H9 (cell line): ENCODE measurements around the gene RNF8. TPM values are rescaled to one million over a fixed set of nuclear protein-coding genes. Genes with fewer than 3 reads are reported as not detected.

Source experiments
- DNase-seq: peaks from one replicate; pipeline ENCODE4 v3.0.0-alpha.2; 2017
- H2AFZ ChIP-seq: one replicate; pipeline ENCODE4 v1.6.1; 2013; ENCODE audit warnings: mild to moderate bottlenecking, low read length, control low read depth, moderate library complexity
- H2AK5ac ChIP-seq: 2 replicates; pipeline ENCODE4 v1.6.1; 2013; ENCODE audit warnings: low read length, control low read depth, mixed read lengths; ENCODE audit not compliant: insufficient read length
- H2BK120ac ChIP-seq: one replicate; pipeline ENCODE4 v1.6.1; 2013; ENCODE audit warnings: low read depth, mild to moderate bottlenecking, low read length, control low read depth, inconsistent platforms; ENCODE audit not compliant: poor library complexity, severe bottlenecking
- H2BK12ac ChIP-seq: 2 replicates; pipeline ENCODE4 v1.6.1; 2013; ENCODE audit warnings: low read length, control low read depth, mixed read lengths, low read depth; ENCODE audit not compliant: insufficient read length
- H2BK15ac ChIP-seq: 2 replicates; pipeline ENCODE4 v1.6.1; 2013; ENCODE audit warnings: low read depth, low read length, control low read depth
- H2BK20ac ChIP-seq: one replicate; pipeline ENCODE4 v1.6.1; 2013; ENCODE audit warnings: low read depth, mild to moderate bottlenecking, low read length, control low read depth, inconsistent platforms; ENCODE audit not compliant: poor library complexity, severe bottlenecking
- H2BK5ac ChIP-seq: 2 replicates; pipeline ENCODE4 v1.6.1; 2013; ENCODE audit warnings: low read length, control low read depth, mixed read lengths; ENCODE audit not compliant: insufficient read length
- H3K14ac ChIP-seq: 2 replicates; pipeline ENCODE4 v1.6.1; 2013; ENCODE audit warnings: low read length, control low read depth; ENCODE audit not compliant: insufficient read depth
- H3K18ac ChIP-seq: 2 replicates; pipeline ENCODE4 v1.6.1; 2013; ENCODE audit warnings: low read depth, mild to moderate bottlenecking, mixed read lengths, low read length, control low read depth; ENCODE audit not compliant: insufficient read length
- H3K23ac ChIP-seq: 2 replicates; pipeline ENCODE4 v1.6.1; 2013; ENCODE audit warnings: low read length, control low read depth, mixed read lengths, low read depth; ENCODE audit not compliant: insufficient read length
- H3K23me2 ChIP-seq: 2 replicates; pipeline ENCODE4 v1.6.1; 2013; ENCODE audit warnings: low read depth, mild to moderate bottlenecking, mixed read lengths, low read length, control low read depth; ENCODE audit not compliant: insufficient read length, poor library complexity, severe bottlenecking
- H3K27ac ChIP-seq: 2 replicates; pipeline ENCODE4 v1.5.1; 2013; ENCODE audit warnings: low read length, control low read depth, mixed read lengths, low read depth; ENCODE audit not compliant: insufficient read length
- H3K27me3 ChIP-seq: 2 replicates; pipeline ENCODE4 v1.6.1; 2013; ENCODE audit warnings: low read length, control low read depth, inconsistent platforms; ENCODE audit not compliant: insufficient read depth
- H3K4ac ChIP-seq: 2 replicates; pipeline ENCODE4 v1.6.1; 2013; ENCODE audit warnings: low read depth, mild to moderate bottlenecking, control low read depth, inconsistent platforms, low read length, moderate library complexity
- H3K4me1 ChIP-seq: 2 replicates; pipeline ENCODE4 v1.6.1; 2013; ENCODE audit warnings: low read length, control low read depth, inconsistent platforms; ENCODE audit not compliant: insufficient read depth
- H3K4me2 ChIP-seq: 2 replicates; pipeline ENCODE4 v1.6.1; 2013; ENCODE audit warnings: low read length, control low read depth, mixed read lengths; ENCODE audit not compliant: insufficient read length, insufficient read depth
- H3K56ac ChIP-seq: 2 replicates; pipeline ENCODE4 v1.6.1; 2013; ENCODE audit warnings: low read depth, mild to moderate bottlenecking, mixed read lengths, low read length, control low read depth; ENCODE audit not compliant: insufficient read length
- H3K79me1 ChIP-seq: 2 replicates; pipeline ENCODE4 v1.6.1; 2013; ENCODE audit warnings: low read depth, mild to moderate bottlenecking, moderate library complexity, low read length, control low read depth, inconsistent platforms; ENCODE audit not compliant: insufficient read depth, poor library complexity, severe bottlenecking
- H3K79me2 ChIP-seq: 2 replicates; pipeline ENCODE4 v1.6.1; 2013; ENCODE audit warnings: low read length, control low read depth, inconsistent platforms; ENCODE audit not compliant: insufficient read depth
- H3K9ac ChIP-seq: 2 replicates; pipeline ENCODE4 v1.6.1; 2013; ENCODE audit warnings: low read length, control low read depth, mixed read lengths; ENCODE audit not compliant: insufficient read length; ENCODE audit errors: extremely low read depth
- H3K9me3 ChIP-seq: one replicate; pipeline ENCODE4 v1.6.1; 2013; ENCODE audit warnings: low read depth, low read length, inconsistent platforms; ENCODE audit not compliant: control insufficient read depth
- H3T11ph ChIP-seq: one replicate; pipeline ENCODE4 v1.6.1; 2013; ENCODE audit warnings: mild to moderate bottlenecking, low read length, control low read depth, inconsistent platforms
- H4K20me1 ChIP-seq: one replicate; pipeline ENCODE4 v1.6.1; 2013; ENCODE audit not compliant: control insufficient read depth, insufficient read length, insufficient read depth
- H4K5ac ChIP-seq: 2 replicates; pipeline ENCODE4 v1.6.1; 2013; ENCODE audit warnings: low read depth, mild to moderate bottlenecking, mixed read lengths, low read length, control low read depth; ENCODE audit not compliant: insufficient read length
- H4K8ac ChIP-seq: replicated peaks from 2 replicates; pipeline ENCODE4 v1.6.1; 2013; ENCODE audit warnings: low read length, control low read depth, mixed read lengths, low read depth; ENCODE audit not compliant: insufficient read length
- H4K91ac ChIP-seq: 2 replicates; pipeline ENCODE4 v1.6.1; 2013; ENCODE audit warnings: low read depth, mild to moderate bottlenecking, moderate library complexity, mixed read lengths, low read length, control low read depth; ENCODE audit not compliant: insufficient read length
- H3K27ac Mint-ChIP-seq, 3 experiments: 2 replicates in 2 of 3; 3 replicates in 1 of 3; pipeline ENCODE4 v1.8.0; 2020 to 2021; ENCODE audit warnings: mixed read lengths in 3 of 3, mild to moderate bottlenecking in 1 of 3, moderate library complexity in 1 of 3
- H3K27me3 Mint-ChIP-seq: 2 replicates; pipeline ENCODE4 v1.8.0; 2021; ENCODE audit warnings: low read depth, mild to moderate bottlenecking, moderate library complexity, mixed read lengths
- H3K36me3 Mint-ChIP-seq, 3 experiments: 2 replicates in 2 of 3; 3 replicates in 1 of 3; pipeline ENCODE4 v1.8.0; 2020 to 2021; ENCODE audit warnings: low read depth in 3 of 3, mixed read lengths in 3 of 3; ENCODE audit not compliant: insufficient read depth in 1 of 3
- H3K4me1 Mint-ChIP-seq, 2 experiments: 2 replicates each; pipeline ENCODE4 v1.8.0; 2020; ENCODE audit warnings: mixed read lengths in 2 of 2
- H3K4me3 Mint-ChIP-seq, 2 experiments: 2 replicates in 1 of 2; 3 replicates in 1 of 2; pipeline ENCODE4 v1.8.0; 2020 to 2021; ENCODE audit warnings: mild to moderate bottlenecking in 2 of 2, mixed read lengths in 2 of 2, moderate library complexity in 1 of 2
- H3K9me3 Mint-ChIP-seq, 2 experiments: 2 replicates in 1 of 2; 3 replicates in 1 of 2; pipeline ENCODE4 v1.8.0; 2020; ENCODE audit warnings: mild to moderate bottlenecking in 2 of 2, mixed read lengths in 2 of 2, moderate library complexity in 1 of 2
- CTCF ChIP-seq: fragments of 200-600 bp; sonication (generic); conservative IDR thresholded peaks from 3 replicates; pipeline ENCODE4 v1.8.0; 2021; ENCODE audit warnings: antibody characterized with exemption, mild to moderate bottlenecking
- WGBS: extraction: QIAGEN DNeasy Blood & Tissue Kit; methylation state at CpG from one replicate; pipeline ENCODE4 v1.1.7; 2013; ENCODE audit warnings: missing lambda C conversion rate, low lambda C conversion rate, mixed read lengths; ENCODE audit not compliant: insufficient read length; ENCODE audit errors: extremely low coverage; 5-methylcytosine and 5-hydroxymethylcytosine counted together
- total RNA-seq: library from RNA; stranded (reverse); gene quantifications from 2 replicates; pipeline ENCODE4 v1.2.1, GENCODE V29; 2021

Gene RNF8
- total RNA-seq, 1 experiment from 2014 or later, result 34.7 TPM

- Histone ChIP-seq H3K18ac (no peak overlapping the region), H3K56ac (no peak overlapping the region), H3K23me2 (no peaks in the 10 kb centered on the region), H3K4me1 (no peaks in the 10 kb centered on the region), H3K9ac (no peak overlapping the region), H3K9me3 (no peaks in the 10 kb centered on the region), H2AFZ (no peak overlapping the region), H4K20me1 (no peaks in the 10 kb centered on the region), H2BK5ac (no peak overlapping the region), H3T11ph (no peak overlapping the region), H3K4me2 (no peak overlapping the region), H3K4ac (no peak overlapping the region), H3K27me3 (no peaks in the 10 kb centered on the region), H4K91ac (no peak overlapping the region), H2BK12ac (no peak overlapping the region), H2AK5ac (no peak overlapping the region), H3K27ac (no peak overlapping the region), H4K8ac (no peak overlapping the region), H2BK15ac (no peak overlapping the region), H2BK20ac (no peak overlapping the region), H3K23ac (no peak overlapping the region), H4K5ac (no peak overlapping the region), H3K14ac (no peak overlapping the region), H3K79me2 (no peaks in the 10 kb centered on the region), H3K79me1 (no peaks in the 10 kb centered on the region), H2BK120ac (no peak overlapping the region)
- WGBS, result no CpG with 5 or more reads among the region's 1 CpG
- peak; percentile 40; the same call in 2 of the 3 replicates for TF ChIP-seq CTCF
- no peaks in the 10 kb centered on the region for H3K27me3 Mint-ChIP-seq
- H3K4me3 Mint-ChIP-seq, result no peak overlapping the region
- no peak for DNase-seq
- H3K27ac Mint-ChIP-seq, result no peak overlapping the region
- H3K36me3 Mint-ChIP-seq, result peaks cover 8 to 49% (median 21%) of the 10 kb centered on the region in 3 experiments; a peak in 6 of 7 replicates
- no peaks in the 10 kb centered on the region for H3K4me1 Mint-ChIP-seq
- no peaks in the 10 kb centered on the region for H3K9me3 Mint-ChIP-seq
These were observed 29.4 kb downstream of the RNF8 start for GRCh38 chr6:37382994-37383765.
